Stimulated activated CD8-positive, alpha-beta memory T cell treated with anti-CD3 and anti-CD28 coated beads, Interleukin-4, amount 100 ng/mL, for 24 hours (primary cell): Measurements from ENCODE around the gene TTC34.
"Not testable (repeated sequence)": the region's sequence is repeated elsewhere in the genome, so short reads cannot be mapped to it uniquely, and the experiment has no call there.

Experiments used
- DNase-seq: peaks from one replicate; pipeline ENCODE4 v3.0.0-alpha.2; 2020; ENCODE audit warnings: low read depth

The TTC34 gene

GRCh38 chr1:2810899-2811532 is 9.5 kb upstream of the TTC34 start:
- DNase-seq = no peak

- DNase-seq = no peak
Observed at GRCh38 chr1:2810281-2810680, 8.8 kb upstream of the TTC34 start.

- no peak for DNase-seq
Observed at GRCh38 chr1:2809656-2810055, 8.2 kb upstream of the TTC34 start.

GRCh38 chr1:2808831-2809605 is 7.5 kb upstream of the TTC34 start:
- no peak for DNase-seq

- no peak for DNase-seq
Observed at GRCh38 chr1:2808386-2808705, 6.9 kb upstream of the TTC34 start.

- DNase-seq = no peak
Observed at GRCh38 chr1:2807678-2808385, 6.3 kb upstream of the TTC34 start.

GRCh38 chr1:2807036-2807435 is 5.5 kb upstream of the TTC34 start:
- no peak for DNase-seq

GRCh38 chr1:2806591-2806990 is 5.1 kb upstream of the TTC34 start:
- no peak for DNase-seq

GRCh38 chr1:2805801-2806430 is 4.4 kb upstream of the TTC34 start:
- no peak for DNase-seq

- DNase-seq = no peak
Observed at GRCh38 chr1:2804628-2805351, 3.3 kb upstream of the TTC34 start.

- no peak for DNase-seq
Observed at GRCh38 chr1:2803931-2804627, 2.6 kb upstream of the TTC34 start.

- no peak for DNase-seq
Observed at GRCh38 chr1:2803086-2803930, 1.8 kb upstream of the TTC34 start.

- no peak for DNase-seq
Observed at GRCh38 chr1:2802421-2802961, 998 bp upstream of the TTC34 start.

- no peak for DNase-seq
Observed at GRCh38 chr1:2801046-2801445, 447 bp downstream of the TTC34 start.

- DNase-seq = no peak
Observed at GRCh38 chr1:2800664-2801045, 838 bp downstream of the TTC34 start.

GRCh38 chr1:2799811-2800663 is 1.5 kb downstream of the TTC34 start:
- DNase-seq = no peak

- DNase-seq = not testable (repeated sequence)
Observed at GRCh38 chr1:2798958-2799357, 2.5 kb downstream of the TTC34 start.

- DNase-seq = no peak
Observed at GRCh38 chr1:2797741-2798016, 3.8 kb downstream of the TTC34 start.

- DNase-seq = no peak
Observed at GRCh38 chr1:2796890-2797740, 4.4 kb downstream of the TTC34 start.
